Stimulated activated CD4-positive, alpha-beta T cell treated with anti-CD3 and anti-CD28 coated beads, Interleukin-12 subunit alpha, Interleukin-12 subunit beta, amount 100 ng/mL, for 24 hours (primary cell): Measurements from ENCODE around the gene DENND1B.

Experiments used
- DNase-seq, 2 experiments: peaks; one replicate each; pipeline ENCODE4 v3.0.0-alpha.2; 2020; ENCODE audit warnings: low read depth in 2 of 2

Gene DENND1B

DNA sequence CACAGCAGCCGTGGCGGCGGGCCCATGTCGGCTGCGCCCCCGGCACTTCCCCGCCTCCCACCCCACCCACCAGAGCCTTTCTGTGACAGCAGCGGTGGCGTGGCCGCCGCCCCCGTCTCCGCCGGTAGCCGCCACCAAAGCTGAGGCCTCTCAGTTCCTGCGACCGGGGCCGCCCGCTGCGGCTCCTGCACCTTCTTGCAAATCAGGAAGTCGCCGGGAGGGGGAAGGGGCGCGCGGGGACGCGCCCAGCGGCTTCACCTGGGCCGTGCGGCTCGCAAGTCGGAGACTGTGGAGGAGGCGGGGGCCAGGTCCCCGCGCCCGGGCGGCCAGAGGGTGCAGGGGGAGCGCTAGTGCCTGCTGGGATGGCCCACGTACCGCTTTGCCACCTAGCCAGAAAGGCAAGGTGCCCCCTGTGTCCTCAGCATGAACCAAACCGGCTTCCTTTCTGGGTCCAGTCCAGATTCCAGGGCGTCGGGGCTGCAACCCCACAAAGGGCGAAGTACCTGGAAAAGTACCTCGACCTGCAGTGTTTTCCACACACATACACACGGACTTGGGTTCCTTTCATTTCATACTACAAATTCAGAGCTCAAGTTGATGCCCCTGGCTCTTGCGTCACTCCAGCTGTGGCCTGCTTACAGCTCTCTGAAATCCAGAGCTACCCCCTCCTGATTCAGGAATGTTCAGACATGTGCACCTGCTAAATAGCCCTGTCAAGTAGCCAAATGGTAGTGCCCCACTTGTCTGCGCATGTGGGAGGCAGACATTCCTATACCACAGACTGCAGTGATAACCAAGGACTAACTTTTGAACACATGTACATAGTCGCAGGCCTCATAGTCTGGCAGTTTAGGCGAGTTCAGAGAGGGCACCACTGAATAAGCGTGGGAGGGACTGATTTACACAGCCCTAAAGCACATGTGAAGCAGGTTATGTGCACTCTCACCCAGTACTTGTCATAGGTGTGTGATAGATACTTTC is at the start of gene DENND1B:
TSS of gene DENND1B (minus strand) at position 199 of the 981 bp plus-strand sequence. CDS start 325 bp downstream, outside the sequence.
- peak; percentile 51 to 73 for DNase-seq

- no peak for DNase-seq
Observed at GRCh38 chr1:197814306-197814705, 39.0 kb upstream of the DENND1B start.

GRCh38 chr1:197813741-197814140 is 38.5 kb upstream of the DENND1B start:
- no peak for DNase-seq

- DNase-seq = no peak
Observed at GRCh38 chr1:197811769-197812168, 36.5 kb upstream of the DENND1B start.

- DNase-seq = no peak
Observed at GRCh38 chr1:197810812-197811211, 35.5 kb upstream of the DENND1B start.

- no peak for DNase-seq
Observed at GRCh38 chr1:197808880-197809279, 33.6 kb upstream of the DENND1B start.

DNA sequence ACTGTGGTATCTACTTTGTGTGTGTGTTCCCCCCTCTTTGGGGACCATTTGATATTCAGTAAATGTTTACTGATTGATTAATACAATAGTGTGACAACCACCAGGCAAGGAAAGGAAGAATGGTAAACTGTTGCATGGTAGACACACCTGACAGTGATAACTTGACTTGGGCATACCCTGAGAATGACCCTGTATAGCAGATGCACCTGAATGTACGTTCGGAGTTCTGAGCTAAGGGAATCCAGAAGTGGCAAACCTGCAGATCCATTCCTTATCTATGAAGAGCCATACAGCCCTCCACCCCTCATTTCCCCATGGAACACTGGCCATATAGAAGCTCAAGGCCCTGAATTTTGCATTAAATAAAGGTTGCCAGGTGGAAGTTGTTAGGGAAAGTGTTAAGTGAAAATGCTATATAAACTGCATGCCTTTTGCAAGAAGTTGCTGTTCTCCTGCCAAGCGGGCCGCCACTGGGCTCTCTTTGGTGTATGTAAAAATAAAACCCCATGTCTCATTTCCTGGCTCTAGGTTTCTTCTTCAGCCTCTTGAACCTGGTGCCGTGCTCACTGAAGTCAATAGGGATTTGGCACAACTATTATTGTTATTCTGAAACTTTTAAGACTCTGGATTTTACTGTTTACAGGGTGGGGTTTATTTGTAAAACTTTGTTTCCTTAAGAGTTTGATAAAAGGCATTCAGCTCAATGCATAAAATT is 32.6 kb upstream of the DENND1B start:
- no peak for DNase-seq

- no peak for DNase-seq
Observed at GRCh38 chr1:197807216-197807615, 31.9 kb upstream of the DENND1B start.

DNA sequence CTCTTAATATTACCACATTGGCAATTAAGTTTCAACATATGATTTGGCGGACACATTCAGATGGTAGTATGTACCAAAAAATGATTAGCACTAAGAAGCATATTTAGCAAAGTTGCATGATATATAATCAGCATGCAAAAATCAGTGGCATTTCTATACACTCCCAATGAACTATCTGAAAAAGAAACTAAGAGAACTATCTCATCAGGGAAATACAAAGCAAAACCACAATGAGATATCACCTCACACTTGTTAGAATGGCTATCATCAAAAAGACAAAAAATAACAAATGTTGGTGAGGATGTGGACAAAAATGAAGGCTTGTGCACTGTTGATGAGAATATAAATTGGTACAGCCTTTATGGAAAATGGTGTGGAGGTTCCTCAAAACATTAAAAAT is 31.4 kb upstream of the DENND1B start:
- no peak for DNase-seq

DNA sequence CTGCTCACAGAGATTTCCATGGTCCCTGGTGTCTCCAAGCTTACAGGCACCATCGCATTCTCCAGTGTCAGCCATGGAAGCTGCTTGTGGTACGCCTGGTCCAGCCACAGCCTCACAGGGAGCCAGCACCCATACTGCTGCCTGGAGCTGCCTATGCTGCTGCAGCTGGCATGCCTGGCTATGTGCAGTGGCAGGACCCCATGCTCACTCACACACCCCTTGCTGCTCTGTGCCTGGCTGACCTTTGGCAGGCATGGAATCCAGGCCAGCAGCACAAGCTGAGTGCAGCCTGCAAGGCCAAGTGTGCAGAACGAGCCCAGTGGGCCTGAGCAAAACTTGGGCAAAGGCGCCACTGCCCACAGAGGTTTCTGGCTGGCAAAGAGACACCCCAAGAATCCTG is 26.4 kb upstream of the DENND1B start:
- no peak for DNase-seq

- DNase-seq = no peak
Observed at GRCh38 chr1:197801111-197801482, 25.8 kb upstream of the DENND1B start.

- DNase-seq = no peak
Observed at GRCh38 chr1:197800379-197801110, 25.3 kb upstream of the DENND1B start.

GRCh38 chr1:197799271-197799670 is 24.0 kb upstream of the DENND1B start:
- no peak for DNase-seq

DNA sequence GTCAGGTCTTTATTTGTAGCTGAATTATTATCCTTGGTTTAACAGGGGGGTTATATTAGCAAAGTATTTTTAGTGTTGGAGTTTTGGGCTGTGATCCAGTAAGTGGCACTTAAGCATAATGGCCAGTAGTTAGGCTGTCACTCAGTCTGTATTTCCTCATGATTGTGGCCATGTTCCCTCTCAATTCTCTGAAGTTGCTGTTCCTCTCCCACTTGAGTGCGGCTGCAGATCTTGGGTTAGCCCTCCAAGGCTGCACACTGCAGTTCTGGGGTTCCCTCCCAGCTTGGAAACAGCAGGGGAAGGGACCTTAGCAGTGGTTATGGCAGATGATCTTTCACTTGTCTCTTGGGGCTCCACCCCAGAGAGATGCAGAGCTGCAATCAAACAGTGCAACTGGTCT is 23.2 kb upstream of the DENND1B start:
- no peak for DNase-seq

DNA sequence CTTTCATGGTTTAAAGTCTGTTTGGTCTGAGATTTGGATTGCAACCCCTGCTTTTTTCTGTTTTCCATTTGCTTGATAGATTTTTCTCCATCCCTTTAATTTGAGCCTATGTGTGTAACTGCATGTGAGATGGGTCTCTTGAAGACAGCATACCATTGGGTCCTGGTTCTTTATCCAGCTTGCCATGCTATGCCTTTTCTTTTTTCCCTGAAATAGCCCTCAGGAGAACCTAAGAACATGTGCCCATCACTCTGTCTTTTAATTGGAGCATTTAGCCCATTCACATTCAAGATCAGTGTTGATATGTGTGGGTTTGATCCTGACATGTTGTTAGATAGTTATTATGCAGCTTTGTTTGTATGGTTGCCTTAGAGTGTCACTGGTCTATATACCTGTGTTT is 21.7 kb upstream of the DENND1B start:
- DNase-seq = no peak

GRCh38 chr1:197788741-197789739 is 13.8 kb upstream of the DENND1B start:
- no peak for DNase-seq

DNA sequence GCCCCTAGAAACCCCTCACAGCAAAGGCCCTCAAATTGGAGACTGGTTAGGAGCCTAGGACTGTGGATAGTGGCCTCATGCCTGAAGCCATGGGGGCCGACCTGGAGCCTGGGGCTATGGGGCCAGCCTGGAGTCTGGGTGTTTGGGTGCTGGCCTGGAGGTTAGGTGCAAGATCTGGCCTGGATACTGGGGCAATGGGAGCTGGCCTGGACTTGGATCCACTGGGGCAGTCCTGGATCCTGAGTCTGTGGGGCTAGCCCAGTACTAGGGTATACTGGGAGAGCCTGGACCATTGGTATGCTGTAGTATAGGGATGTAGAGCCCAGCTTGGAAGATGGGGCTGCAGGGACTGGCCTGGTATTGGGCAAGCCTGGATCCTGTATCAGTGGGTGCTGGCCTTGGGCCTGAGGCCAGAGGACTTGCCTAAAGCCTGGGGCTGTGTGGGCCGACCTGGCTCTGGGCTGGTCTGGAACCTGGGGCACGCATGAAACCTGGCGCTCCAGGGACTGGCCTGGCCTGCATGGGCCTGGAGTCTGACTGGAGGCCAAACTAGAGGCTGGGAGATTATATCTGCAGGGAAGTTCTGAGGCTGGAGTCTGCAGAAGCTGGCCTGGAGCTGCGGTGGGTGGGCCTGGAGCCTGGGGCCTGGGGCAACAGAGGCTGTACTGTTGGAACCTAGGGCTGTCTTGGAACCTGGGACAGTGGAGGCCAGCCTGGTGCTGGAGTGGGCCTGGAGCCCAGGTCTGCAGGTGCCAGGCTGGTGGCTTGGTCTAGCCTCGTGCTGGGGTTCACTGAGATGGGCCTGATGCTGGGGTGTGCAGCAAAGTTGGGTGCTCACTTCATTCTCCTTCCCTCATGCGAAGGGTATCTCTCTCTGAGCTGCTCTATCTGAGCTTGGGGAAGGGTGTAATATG is 12.6 kb upstream of the DENND1B start:
- no peak for DNase-seq

DNA sequence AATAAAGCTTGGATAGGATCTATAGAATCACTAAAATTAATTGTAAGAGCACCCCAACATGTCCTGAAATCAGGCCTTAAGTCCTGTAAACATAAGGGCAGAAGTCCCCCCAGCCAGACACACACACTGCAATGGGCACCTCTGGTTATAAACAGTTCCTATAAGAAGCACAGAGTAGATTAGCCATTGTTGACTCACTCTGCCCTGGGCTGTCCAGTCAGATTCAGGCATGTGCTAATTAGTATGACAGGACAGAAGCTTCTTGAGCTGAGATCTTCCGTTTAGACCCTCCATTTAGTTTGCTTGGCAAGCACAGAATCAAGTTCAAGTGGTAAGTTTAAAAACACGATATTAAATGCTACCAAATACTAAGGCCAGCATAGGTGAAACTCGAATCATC is 11.8 kb upstream of the DENND1B start:
- no peak for DNase-seq

DNA sequence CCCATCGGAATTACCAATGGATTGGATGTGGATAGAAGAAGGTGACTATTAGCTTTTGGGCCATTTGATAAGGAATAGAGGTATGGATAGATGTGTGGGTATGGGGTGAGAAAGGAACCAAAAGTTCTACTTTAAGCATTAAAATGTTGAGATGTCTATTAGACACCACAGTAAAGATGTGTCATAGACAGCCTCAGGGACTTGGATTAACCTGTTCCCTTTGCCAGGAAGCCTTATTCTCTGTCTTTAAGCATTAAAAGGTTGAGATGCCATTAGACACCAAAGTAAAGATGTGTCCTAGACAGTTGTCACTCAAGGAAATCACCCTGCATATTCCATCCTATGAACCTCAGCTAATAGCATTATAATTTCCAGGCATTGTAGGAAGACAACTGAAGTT is 11.0 kb upstream of the DENND1B start:
- DNase-seq = no peak

DNA sequence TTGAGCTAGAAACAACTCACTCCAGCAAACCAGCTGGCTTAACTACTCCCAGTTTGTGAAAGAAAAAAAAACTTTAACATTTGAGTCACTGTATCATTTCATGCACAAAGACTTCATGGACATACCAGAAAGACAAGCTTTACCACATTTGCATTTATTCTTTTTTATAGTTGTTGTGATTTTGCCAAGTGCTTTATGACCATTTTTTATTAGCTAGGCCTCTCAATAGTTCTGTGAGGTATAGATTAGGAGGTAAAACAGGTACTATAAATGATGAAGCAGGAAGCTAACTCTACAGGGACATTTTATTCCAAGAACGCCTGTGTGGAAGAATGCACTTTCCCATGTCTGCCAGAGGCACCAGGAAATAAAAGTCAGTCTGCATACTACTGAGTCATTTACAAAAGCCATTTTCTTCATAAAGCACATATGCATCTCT is 8.2 kb upstream of the DENND1B start:
- no peak for DNase-seq
